ENCODE measurements around the gene KCNJ13.

KCNJ13 gene

GRCh38 chr2:232767866-232768265, 8.5 kb downstream of the KCNJ13 start:
- Histone ChIP-seq H3K4me1 (ENCODE audit: low read length) (peaks cover 10% of the 10 kb centered on the region), H4K20me1 (ENCODE audit: insufficient read depth, low read length) (no peaks in the 10 kb centered on the region), H3K4me2 (ENCODE audit: low read length) (no peak overlapping the region), H3K4me3 (ENCODE audit: low read length) (no peak overlapping the region), H3K36me3 (replicated peaks; ENCODE audit: low read depth, low read length) (peaks cover 14% of the 10 kb centered on the region), H3K27ac (ENCODE audit: low read length) (no peak overlapping the region), H3K79me2 (ENCODE audit: low read length) (no peaks in the 10 kb centered on the region), H3K9ac (ENCODE audit: low read length) (no peak overlapping the region), H3K9me3 (ENCODE audit: insufficient read depth, low read length) (no peaks in the 10 kb centered on the region), H3K27me3 (ENCODE audit: low read depth, low read length) (no peaks in the 10 kb centered on the region), H2AFZ (ENCODE audit: low read depth, low read length) (no peak overlapping the region)
- TF ChIP-seq CTCF (IDR thresholded peaks at IDR 0.05; ENCODE audit: low read depth, low read length) (no peak), EZH2phosphoT487 (IDR thresholded peaks at IDR 0.05; ENCODE audit: low read depth) (no peak)

DNA sequence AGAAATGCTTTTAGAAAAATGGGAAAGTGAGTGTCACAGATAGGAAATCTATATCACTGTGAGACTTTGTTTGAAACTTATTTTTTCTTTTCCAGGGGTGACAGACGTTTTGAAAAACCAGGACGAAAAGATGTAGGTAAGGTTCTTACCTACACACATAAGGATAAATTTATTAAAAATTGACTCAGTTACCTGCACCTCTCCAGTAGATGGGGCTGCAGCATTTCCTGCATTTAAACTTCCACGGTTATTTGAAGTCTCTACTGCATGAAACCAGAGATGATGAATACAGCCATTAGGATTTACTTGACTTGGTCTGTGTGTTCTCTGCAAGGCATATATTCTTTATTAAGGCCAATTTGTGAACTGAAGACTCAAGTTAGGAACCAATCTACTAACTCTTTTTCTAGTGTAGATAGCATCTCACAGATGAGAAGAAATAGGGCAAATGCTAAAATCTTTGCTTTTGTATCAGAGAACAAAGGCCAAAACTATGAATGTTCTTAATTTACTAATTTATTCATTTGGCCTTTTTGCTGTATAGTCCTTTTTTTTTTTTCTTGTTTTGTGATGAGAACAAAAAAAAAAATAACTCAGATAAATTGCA, 15.0 kb downstream of the KCNJ13 start:
- H3K4me1 ChIP-seq (ENCODE audit: low read length) = peaks cover 11% of the 10 kb centered on the region

DNA sequence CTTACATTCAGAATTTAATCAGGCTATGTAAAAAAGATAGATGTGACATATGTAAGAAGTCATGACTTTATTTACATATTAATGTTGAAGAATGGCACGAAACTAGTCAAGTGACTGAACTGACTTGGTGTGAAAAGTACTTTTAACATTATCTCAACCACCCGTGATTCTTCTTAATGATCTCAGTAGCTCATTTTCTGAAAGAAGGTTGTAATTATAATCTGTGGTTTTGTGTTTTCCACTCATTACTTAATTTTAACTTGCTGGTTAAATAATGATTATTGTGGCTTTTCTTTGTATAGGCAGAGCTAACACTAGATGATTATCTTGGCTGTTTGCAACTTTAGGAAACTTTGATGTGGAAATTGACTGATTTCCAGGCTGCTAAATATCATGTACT, 18.5 kb downstream of the KCNJ13 start:
- TF ChIP-seq CTCF (IDR thresholded peaks at IDR 0.05; ENCODE audit: low read depth, low read length) (no peak), EZH2phosphoT487 (IDR thresholded peaks at IDR 0.05; ENCODE audit: low read depth) (no peak)
- Histone ChIP-seq H3K79me2 (ENCODE audit: low read length) (no peaks in the 10 kb centered on the region), H3K27me3 (ENCODE audit: low read depth, low read length) (no peaks in the 10 kb centered on the region), H4K20me1 (ENCODE audit: insufficient read depth, low read length) (no peaks in the 10 kb centered on the region), H3K9ac (ENCODE audit: low read length) (no peak overlapping the region), H3K9me3 (ENCODE audit: insufficient read depth, low read length) (no peaks in the 10 kb centered on the region), H3K4me2 (ENCODE audit: low read length) (no peak overlapping the region), H3K4me1 (ENCODE audit: low read length) (peaks cover 11% of the 10 kb centered on the region), H2AFZ (ENCODE audit: low read depth, low read length) (no peak overlapping the region), H3K27ac (ENCODE audit: low read length) (no peak overlapping the region), H3K4me3 (ENCODE audit: low read length) (no peak overlapping the region), H3K36me3 (replicated peaks; ENCODE audit: low read depth, low read length) (no peaks in the 10 kb centered on the region)

More for the DNA sequence above, 15.0 kb downstream of the KCNJ13 start:
- Histone ChIP-seq H3K36me3 (replicated peaks; ENCODE audit: low read depth, low read length) (peaks cover 3% of the 10 kb centered on the region), H3K9me3 (ENCODE audit: insufficient read depth, low read length) (no peaks in the 10 kb centered on the region), H3K27me3 (ENCODE audit: low read depth, low read length) (no peaks in the 10 kb centered on the region), H3K9ac (ENCODE audit: low read length) (no peak overlapping the region), H2AFZ (ENCODE audit: low read depth, low read length) (no peak overlapping the region), H3K4me3 (ENCODE audit: low read length) (no peak overlapping the region), H4K20me1 (ENCODE audit: insufficient read depth, low read length) (no peaks in the 10 kb centered on the region), H3K4me2 (ENCODE audit: low read length) (no peak overlapping the region), H3K79me2 (ENCODE audit: low read length) (no peaks in the 10 kb centered on the region), H3K27ac (ENCODE audit: low read length) (no peak overlapping the region)
- peak; percentile 59 for TF ChIP-seq CTCF (IDR thresholded peaks at IDR 0.05; ENCODE audit: low read depth, low read length)
- no peak for TF ChIP-seq EZH2phosphoT487 (IDR thresholded peaks at IDR 0.05; ENCODE audit: low read depth)

GRCh38 chr2:232750135-232750671, 26.2 kb downstream of the KCNJ13 start:
- Histone ChIP-seq H3K9me3 (ENCODE audit: insufficient read depth, low read length) (no peaks in the 10 kb centered on the region), H3K79me2 (ENCODE audit: low read length) (no peaks in the 10 kb centered on the region), H3K9ac (ENCODE audit: low read length) (no peak overlapping the region), H2AFZ (ENCODE audit: low read depth, low read length) (no peak overlapping the region), H3K27me3 (ENCODE audit: low read depth, low read length) (no peaks in the 10 kb centered on the region), H3K36me3 (replicated peaks; ENCODE audit: low read depth, low read length) (peaks cover 7% of the 10 kb centered on the region), H3K4me1 (ENCODE audit: low read length) (peaks cover 8% of the 10 kb centered on the region; the same call in 1 of the 2 replicates), H3K4me3 (ENCODE audit: low read length) (no peak overlapping the region), H3K27ac (ENCODE audit: low read length) (no peak overlapping the region), H3K4me2 (ENCODE audit: low read length) (no peak overlapping the region), H4K20me1 (ENCODE audit: insufficient read depth, low read length) (no peaks in the 10 kb centered on the region)
- TF ChIP-seq EZH2phosphoT487 (IDR thresholded peaks at IDR 0.05; ENCODE audit: low read depth) (no peak), CTCF (IDR thresholded peaks at IDR 0.05; ENCODE audit: low read depth, low read length) (no peak)
